DND-41 (cell line): ENCODE results near the gene DPF3.

Source experiments
- ATAC-seq: fragments of 200-7000 bp; cut with Tn5 transposase; 3 replicates; pipeline ENCODE4 v1.9.1; 2021; ENCODE audit warnings: low read depth; ENCODE audit not compliant: insufficient read depth
- DNase-seq: peaks from one replicate; pipeline ENCODE4 v3.0.0-alpha.2; 2020
- H2AFZ ChIP-seq: 2 replicates; pipeline ENCODE4 v1.6.0; 2012; ENCODE audit warnings: low read depth, low read length
- H3K27ac ChIP-seq: 2 replicates; pipeline ENCODE4 v1.5.1; 2012; ENCODE audit warnings: low read length, inconsistent platforms
- H3K27me3 ChIP-seq: fragments of 200-600 bp; sonication (generic); 2 replicates; pipeline ENCODE4 v1.6.0; 2012; ENCODE audit warnings: low read length, mild to moderate bottlenecking, inconsistent platforms; ENCODE audit not compliant: insufficient read depth, poor library complexity
- H3K36me3 ChIP-seq: 2 replicates; pipeline ENCODE4 v1.5.1; 2012; ENCODE audit warnings: low read length, inconsistent platforms; ENCODE audit not compliant: insufficient read depth
- H3K4me1 ChIP-seq: 2 replicates; pipeline ENCODE4 v1.5.1; 2012; ENCODE audit warnings: mild to moderate bottlenecking, low read length; ENCODE audit not compliant: insufficient read depth
- H3K4me2 ChIP-seq: 2 replicates; pipeline ENCODE4 v1.6.0; 2012; ENCODE audit warnings: mild to moderate bottlenecking, moderate library complexity, low read length, inconsistent platforms; ENCODE audit not compliant: insufficient read depth
- H3K4me3 ChIP-seq, 2 experiments: fragments of 200-600 bp in 1 of 2; shearing (Covaris generic) in 1 of 2; 2 replicates each; pipeline ENCODE4 v1.5.1; 2012 to 2016; ENCODE audit warnings: inconsistent platforms in 2 of 2, low read length in 2 of 2, mild to moderate bottlenecking in 2 of 2, low read depth in 1 of 2, moderate library complexity in 1 of 2
- H3K79me2 ChIP-seq: 2 replicates; pipeline ENCODE4 v1.6.0; 2012; ENCODE audit warnings: low read length, inconsistent platforms; ENCODE audit not compliant: insufficient read depth
- H3K9ac ChIP-seq: 2 replicates; pipeline ENCODE4 v1.6.0; 2012; ENCODE audit warnings: low read depth, mild to moderate bottlenecking, inconsistent platforms, low read length, moderate library complexity
- H3K9me3 ChIP-seq: 2 replicates; pipeline ENCODE4 v1.5.1; 2012; ENCODE audit warnings: low read length, moderate library complexity, mild to moderate bottlenecking, inconsistent platforms; ENCODE audit not compliant: insufficient read depth, severe bottlenecking
- H4K20me1 ChIP-seq: 2 replicates; pipeline ENCODE4 v1.6.0; 2012; ENCODE audit warnings: low read length; ENCODE audit not compliant: insufficient read depth
- EZH2 ChIP-seq: IDR thresholded peaks from 3 replicates; pipeline ENCODE4 v1.6.1; 2012; ENCODE audit warnings: borderline replicate concordance, low read depth, mild to moderate bottlenecking, moderate library complexity, low read length, inconsistent platforms; ENCODE audit not compliant: severe bottlenecking
- TF ChIP-seq, protein P1 (sequence below): IDR thresholded peaks from 2 replicates; pipeline ENCODE4 v1.5.1; 2012; ENCODE audit warnings: borderline replicate concordance, low read length, moderate library complexity, mild to moderate bottlenecking; ENCODE audit not compliant: poor library complexity, severe bottlenecking; ENCODE audit errors: extremely low read depth

DPF3 gene

DNA sequence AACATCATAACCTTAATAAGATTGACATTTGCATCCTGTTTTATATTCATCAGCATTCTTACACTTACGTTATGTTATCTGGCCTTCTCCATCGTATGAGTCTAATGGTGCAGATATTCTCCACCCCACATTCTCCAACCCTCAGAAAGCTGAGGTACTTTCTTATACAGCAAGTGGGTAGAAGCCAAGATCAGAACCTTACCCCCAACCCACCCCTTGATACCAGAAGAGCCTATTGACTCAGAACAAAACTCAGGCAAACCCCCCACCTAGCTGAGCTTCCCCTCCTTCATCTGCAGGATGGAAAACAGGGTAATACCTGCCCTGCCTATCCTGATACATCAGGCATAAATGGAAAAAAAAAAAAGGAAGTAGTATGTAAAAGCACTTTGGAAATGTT, 77.6 kb downstream of the DPF3 start:
- ATAC-seq (no peak), DNase-seq (no peak)
- Histone ChIP-seq H3K36me3 (no peaks in the 10 kb centered on the region), H3K9ac (no peak overlapping the region), H3K27ac (no peak overlapping the region), H2AFZ (no peak overlapping the region), H3K4me3 (no peak overlapping the region), H4K20me1 (no peaks in the 10 kb centered on the region; the same call in 1 of the 2 replicates), H3K27me3 (no peaks in the 10 kb centered on the region), H3K9me3 (no peaks in the 10 kb centered on the region), H3K4me1 (no peaks in the 10 kb centered on the region), H3K4me2 (no peak overlapping the region), H3K79me2 (no peaks in the 10 kb centered on the region)
- TF ChIP-seq, protein P1, sequence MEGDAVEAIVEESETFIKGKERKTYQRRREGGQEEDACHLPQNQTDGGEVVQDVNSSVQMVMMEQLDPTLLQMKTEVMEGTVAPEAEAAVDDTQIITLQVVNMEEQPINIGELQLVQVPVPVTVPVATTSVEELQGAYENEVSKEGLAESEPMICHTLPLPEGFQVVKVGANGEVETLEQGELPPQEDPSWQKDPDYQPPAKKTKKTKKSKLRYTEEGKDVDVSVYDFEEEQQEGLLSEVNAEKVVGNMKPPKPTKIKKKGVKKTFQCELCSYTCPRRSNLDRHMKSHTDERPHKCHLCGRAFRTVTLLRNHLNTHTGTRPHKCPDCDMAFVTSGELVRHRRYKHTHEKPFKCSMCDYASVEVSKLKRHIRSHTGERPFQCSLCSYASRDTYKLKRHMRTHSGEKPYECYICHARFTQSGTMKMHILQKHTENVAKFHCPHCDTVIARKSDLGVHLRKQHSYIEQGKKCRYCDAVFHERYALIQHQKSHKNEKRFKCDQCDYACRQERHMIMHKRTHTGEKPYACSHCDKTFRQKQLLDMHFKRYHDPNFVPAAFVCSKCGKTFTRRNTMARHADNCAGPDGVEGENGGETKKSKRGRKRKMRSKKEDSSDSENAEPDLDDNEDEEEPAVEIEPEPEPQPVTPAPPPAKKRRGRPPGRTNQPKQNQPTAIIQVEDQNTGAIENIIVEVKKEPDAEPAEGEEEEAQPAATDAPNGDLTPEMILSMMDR: no peak
- TF ChIP-seq EZH2: no peak

DNA sequence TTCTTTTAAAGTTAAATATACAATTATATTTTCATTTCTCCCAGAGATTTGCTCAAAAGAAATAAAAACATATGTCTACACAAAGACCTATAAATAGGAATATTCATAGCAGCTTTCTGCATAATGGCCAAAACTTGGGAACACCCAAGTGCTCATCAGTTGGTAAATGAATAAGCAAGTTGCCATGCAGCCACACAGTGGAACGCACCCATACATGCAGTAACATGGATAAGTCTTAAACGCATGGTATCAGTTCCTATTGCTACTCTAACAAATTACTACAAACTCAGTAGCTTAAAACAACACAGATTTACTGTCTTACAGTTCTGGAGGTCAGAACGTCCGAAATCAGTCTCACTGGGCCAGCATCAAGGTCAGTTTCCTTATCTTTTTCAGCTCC, 78.5 kb downstream of the DPF3 start:
- no peaks in the 10 kb centered on the region for H3K9me3 ChIP-seq

DNA sequence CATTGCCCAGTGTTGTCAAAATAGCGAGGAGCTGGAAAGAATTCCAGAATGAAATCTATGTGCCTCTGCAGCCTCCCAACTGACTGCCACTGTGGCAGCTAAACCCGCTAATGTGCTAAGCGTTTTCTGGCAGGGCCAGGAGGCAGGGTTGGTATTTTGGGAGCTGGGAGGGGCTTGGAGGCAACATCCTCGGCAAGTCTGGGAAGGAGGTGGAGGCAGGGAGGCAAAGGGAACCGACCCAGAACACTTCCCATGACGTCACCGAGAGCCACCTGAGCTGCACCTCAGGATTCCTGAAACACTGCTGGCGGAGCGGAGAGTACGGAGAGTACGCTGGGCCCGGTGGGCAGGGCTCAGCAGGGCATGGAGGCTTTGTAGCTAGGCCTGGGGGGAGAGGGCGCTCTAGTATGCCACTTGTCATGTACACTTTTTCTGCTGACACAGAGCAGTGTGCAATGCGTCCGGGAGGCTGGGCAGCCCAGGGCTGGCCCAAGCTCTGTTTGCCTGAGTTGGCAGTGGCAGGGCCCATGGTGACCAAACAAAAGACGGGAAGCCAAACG, 81.5 kb downstream of the DPF3 start:
- no peak for TF ChIP-seq EZH2
- TF ChIP-seq, protein P1: no peak
- no peak overlapping the region for H3K9ac ChIP-seq
- no peaks in the 10 kb centered on the region for H3K4me1 ChIP-seq
- no peak for ATAC-seq
- no peaks in the 10 kb centered on the region for H3K9me3 ChIP-seq
- H3K79me2 ChIP-seq: no peaks in the 10 kb centered on the region
- H3K4me3 ChIP-seq: no peak overlapping the region
- no peaks in the 10 kb centered on the region for H3K27me3 ChIP-seq
- H3K36me3 ChIP-seq: no peaks in the 10 kb centered on the region
- no peak overlapping the region for H2AFZ ChIP-seq
- no peak overlapping the region for H3K27ac ChIP-seq
- DNase-seq: no peak
- no peak overlapping the region for H3K4me2 ChIP-seq
- H4K20me1 ChIP-seq: no peaks in the 10 kb centered on the region; the same call in 1 of the 2 replicates

More for the DNA sequence above, 78.5 kb downstream of the DPF3 start:
- H4K20me1 ChIP-seq: no peaks in the 10 kb centered on the region; the same call in 1 of the 2 replicates
- no peak overlapping the region for H3K27ac ChIP-seq
- no peak overlapping the region for H3K9ac ChIP-seq
- no peak overlapping the region for H3K4me3 ChIP-seq
- no peaks in the 10 kb centered on the region for H3K4me1 ChIP-seq
- no peak overlapping the region for H3K4me2 ChIP-seq
- H3K27me3 ChIP-seq: no peaks in the 10 kb centered on the region
- no peaks in the 10 kb centered on the region for H3K79me2 ChIP-seq
- no peak overlapping the region for H2AFZ ChIP-seq
- H3K36me3 ChIP-seq: no peaks in the 10 kb centered on the region
- no peak for DNase-seq
- ATAC-seq: no peak
- TF ChIP-seq, protein P1: no peak
- TF ChIP-seq EZH2: no peak

DNA sequence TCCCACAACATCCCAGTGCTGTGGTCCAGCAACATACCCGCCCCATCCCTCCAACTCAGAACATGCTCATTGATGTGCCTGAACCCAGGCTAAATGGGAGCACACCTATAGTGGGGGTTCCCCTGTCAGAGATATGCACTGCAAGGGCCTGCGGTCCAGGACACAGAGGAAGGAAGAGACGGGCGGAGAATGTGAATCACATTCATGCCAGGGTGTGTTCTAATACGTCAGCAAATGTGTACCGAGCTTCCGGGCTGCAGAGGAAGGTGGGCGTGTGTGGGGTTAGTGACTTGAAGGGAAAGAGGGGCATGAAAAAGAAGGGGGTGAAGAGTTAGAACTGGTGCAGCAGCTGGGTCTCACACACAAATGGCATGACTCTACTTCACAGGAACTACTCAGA, 83.7 kb downstream of the DPF3 start:
- Histone ChIP-seq H3K79me2 (no peaks in the 10 kb centered on the region), H3K4me1 (no peaks in the 10 kb centered on the region), H3K9me3 (no peaks in the 10 kb centered on the region), H3K9ac (no peak overlapping the region), H2AFZ (no peak overlapping the region), H3K4me3 (no peak overlapping the region), H3K27me3 (no peaks in the 10 kb centered on the region), H3K4me2 (no peak overlapping the region), H3K36me3 (no peaks in the 10 kb centered on the region), H3K27ac (no peak overlapping the region), H4K20me1 (no peaks in the 10 kb centered on the region; the same call in 1 of the 2 replicates)
- no peak for DNase-seq
- TF ChIP-seq EZH2: no peak
- TF ChIP-seq, protein P1: no peak
- no peak for ATAC-seq
